ENCODE data around the gene STARD3.

Gene STARD3

DNA sequence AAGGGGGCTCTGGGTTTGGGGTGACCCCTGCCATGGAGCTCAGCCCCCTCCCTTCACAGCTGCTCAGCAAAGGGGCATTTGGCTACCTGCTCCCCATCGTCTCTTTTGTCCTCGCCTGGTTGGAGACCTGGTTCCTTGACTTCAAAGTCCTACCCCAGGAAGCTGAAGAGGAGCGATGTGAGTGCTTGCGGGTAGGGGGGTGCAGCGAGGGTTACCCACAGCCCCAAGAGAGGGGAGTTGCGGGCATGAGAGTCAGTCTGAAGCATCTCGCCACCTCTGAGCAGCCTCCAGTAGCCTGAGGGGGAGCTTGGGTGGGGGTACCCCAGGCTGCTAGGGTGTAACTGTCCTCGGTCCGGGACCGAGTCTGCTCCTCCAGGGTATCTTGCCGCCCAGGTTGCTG lies 21.4 kb downstream of the STARD3 start:
- DNase-seq (ENCODE audit: low read depth in 3 of 3, low spot score in 1 of 3), result no peak

DNA sequence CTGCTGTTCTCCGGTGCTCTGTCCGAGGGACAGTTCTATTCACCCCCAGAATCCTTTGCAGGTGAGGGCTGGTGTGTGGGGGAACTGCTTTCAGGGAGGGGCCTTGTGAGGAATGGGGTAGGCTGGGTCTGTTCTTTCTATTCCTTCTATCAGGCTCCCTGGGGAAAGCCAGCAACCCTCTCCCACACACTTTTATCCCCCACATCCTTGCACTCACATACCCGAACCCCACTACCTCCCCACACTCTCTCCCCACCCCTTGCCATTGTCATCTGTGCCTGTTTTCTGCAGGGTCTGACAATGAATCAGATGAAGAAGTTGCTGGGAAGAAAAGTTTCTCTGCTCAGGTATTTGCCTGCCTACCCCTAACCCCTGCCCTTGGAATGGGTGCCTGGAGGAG lies 21.8 kb downstream of the STARD3 start:
- no peak for DNase-seq (ENCODE audit: low read depth in 3 of 3, low spot score in 1 of 3)

DNA sequence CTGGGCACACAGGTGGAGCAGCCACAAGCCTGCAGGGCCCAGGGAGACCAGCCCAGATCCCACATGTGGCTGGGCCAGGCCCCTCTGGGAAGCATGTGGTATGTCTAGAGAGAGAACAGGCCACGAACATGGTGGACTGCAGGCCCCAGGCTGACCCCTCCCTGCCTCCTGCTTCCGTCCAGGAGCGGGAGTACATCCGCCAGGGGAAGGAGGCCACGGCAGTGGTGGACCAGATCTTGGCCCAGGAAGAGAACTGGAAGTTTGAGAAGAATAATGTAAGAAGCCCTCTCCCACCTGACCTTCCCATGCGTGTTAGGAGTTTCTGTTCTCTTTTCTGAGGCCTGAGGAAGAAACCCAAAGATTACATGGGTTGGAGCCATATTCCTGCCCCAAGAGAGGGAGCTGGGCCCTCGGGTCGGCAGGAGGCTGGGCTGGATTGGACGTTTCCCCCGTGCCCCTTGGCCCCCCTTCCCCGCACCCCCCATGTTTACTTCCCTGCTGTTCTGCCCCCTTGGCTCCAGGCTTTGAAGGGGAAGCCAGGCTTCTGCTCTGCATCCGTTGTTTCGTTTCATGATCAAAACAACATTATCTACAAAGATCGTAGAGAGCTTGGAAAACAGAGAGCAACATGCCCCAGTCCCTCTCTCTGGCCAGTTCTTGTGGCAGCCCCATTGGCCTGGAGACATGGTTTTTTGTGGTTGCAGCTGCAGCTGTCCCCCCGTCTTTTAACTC lies 22.5 kb downstream of the STARD3 start:
- no peak for DNase-seq (ENCODE audit: low read depth in 3 of 3, low spot score in 1 of 3)

DNA sequence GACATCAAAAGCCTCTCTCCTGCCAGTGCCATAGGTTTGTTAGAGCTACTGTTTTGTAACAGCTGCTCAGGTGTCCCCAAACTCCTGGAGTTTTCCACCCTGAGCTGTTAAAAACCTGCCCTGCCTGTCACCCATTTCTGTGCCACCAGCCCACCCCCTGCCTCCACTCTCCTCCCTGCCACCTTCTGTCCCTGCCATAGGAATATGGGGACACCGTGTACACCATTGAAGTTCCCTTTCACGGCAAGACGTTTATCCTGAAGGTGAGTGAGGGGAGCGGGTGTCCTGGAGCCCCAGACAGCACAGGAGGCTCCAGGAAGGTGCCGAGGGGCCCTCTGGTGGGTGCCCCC lies 23.0 kb downstream of the STARD3 start:
- DNase-seq (ENCODE audit: low read depth in 3 of 3, low spot score in 1 of 3), result no peak

DNA sequence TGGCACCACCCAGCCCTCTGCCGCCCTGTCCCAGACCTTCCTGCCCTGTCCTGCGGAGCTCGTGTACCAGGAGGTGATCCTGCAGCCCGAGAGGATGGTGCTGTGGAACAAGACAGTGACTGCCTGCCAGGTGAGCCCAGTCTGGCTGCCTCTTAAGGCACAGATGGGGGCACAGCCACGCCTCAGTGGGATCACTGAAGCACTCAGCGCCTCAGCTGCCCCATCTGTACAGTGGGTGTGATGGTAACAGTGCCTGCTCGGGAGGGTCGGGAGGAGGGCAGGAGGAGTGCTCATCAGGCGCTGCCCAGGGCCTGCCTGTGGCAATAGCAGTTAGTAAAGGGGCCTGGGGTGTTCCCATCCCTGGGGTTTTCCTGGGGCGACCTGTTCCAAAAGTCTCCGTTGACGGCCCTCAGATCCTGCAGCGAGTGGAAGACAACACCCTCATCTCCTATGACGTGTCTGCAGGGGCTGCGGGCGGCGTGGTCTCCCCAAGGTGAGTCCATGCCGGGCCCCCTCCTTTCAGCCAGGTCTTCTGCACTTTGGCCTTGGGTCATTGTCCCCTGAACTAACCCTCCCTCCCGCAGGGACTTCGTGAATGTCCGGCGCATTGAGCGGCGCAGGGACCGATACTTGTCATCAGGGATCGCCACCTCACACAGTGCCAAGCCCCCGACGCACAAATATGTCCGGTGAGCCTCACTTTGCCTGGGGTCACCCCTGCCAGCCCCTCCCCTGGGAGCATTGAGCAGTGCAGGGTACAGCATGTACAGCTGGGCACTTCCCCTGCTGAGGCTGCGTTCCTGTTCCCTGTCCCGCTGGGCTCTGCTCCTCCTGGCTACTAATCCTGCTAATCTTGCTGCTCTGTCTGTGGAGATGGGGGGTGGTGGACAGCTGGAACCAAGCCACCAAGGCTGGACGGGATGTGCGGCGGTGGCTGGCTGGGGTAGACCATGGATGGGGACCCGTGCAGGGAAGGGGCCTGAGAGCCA lies 23.7 kb downstream of the STARD3 start:
- DNase-seq (ENCODE audit: low read depth in 3 of 3, low spot score in 1 of 3), result no peak

DNA sequence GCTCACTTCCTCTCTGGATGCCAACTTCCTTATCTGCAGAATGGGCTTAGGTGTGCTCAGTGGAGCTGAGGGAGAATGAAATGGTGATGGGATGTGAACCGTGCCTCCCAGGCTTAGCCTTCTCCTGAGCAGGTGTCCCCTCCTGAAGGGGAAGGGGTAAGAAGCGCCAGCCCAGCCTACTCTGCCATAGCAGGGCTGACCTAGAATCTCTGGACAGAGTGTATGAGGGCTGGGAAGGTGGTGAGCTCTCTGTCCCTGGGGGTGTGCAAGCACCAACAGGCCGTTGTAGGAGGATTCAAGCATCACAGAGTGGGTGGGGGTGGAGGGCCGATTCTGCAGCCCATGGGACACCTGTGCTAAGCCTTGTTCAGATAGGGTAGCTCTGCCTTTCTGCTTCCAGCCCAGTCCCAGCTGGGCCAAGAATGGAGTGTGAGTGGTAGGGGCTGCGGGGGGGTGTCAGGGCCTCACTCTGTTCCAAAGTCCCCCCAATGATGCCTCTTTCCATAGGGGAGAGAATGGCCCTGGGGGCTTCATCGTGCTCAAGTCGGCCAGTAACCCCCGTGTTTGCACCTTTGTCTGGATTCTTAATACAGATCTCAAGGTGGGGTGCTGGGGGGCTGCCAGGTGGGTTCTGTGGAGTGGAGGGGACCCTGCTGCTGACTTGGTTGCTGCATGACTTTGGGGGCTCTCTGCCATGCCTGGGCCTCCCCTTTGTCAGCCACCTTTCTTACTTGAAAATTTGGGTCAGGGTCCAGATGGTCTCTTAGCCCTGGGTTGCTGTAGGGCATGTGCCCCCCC lies 25.0 kb downstream of the STARD3 start:
- DNase-seq (ENCODE audit: low read depth in 3 of 3, low spot score in 1 of 3), result no peak

DNA sequence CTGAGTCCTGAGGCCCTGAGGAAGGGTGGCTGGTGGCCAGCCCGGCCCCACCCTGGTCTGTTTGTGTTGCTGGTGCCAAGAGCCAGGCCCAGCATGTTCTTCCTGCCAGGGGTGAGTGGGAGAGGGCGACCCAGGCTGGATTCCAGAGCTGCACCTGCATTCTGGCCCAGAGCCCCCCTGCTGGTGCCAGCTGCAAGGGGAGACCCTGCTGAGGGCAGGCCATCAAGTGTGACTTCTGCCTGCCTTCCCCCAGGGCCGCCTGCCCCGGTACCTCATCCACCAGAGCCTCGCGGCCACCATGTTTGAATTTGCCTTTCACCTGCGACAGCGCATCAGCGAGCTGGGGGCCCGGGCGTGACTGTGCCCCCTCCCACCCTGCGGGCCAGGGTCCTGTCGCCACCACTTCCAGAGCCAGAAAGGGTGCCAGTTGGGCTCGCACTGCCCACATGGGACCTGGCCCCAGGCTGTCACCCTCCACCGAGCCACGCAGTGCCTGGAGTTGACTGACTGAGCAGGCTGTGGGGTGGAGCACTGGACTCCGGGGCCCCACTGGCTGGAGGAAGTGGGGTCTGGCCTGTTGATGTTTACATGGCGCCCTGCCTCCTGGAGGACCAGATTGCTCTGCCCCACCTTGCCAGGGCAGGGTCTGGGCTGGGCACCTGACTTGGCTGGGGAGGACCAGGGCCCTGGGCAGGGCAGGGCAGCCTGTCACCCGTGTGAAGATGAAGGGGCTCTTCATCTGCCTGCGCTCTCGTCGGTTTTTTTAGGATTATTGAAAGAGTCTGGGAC lies 25.8 kb downstream of the STARD3 start:
- no peak for DNase-seq (ENCODE audit: low read depth in 3 of 3, low spot score in 1 of 3)

DNA sequence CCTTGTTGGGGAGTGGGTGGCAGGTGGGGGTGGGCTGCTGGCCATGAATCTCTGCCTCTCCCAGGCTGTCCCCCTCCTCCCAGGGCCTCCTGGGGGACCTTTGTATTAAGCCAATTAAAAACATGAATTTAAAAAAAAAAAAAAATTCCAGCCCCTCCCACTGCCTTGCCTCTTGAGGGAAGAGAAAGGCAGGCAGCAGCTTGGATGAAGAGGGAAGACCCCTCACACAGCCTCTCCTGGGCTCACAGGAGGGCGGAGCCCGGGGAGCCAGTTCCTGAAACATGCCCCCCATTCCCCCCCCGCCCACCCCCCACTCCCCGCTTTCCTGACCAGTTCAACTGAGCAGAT lies 26.4 kb downstream of the STARD3 start:
- no peak for DNase-seq (ENCODE audit: low read depth in 3 of 3, low spot score in 1 of 3)

DNA sequence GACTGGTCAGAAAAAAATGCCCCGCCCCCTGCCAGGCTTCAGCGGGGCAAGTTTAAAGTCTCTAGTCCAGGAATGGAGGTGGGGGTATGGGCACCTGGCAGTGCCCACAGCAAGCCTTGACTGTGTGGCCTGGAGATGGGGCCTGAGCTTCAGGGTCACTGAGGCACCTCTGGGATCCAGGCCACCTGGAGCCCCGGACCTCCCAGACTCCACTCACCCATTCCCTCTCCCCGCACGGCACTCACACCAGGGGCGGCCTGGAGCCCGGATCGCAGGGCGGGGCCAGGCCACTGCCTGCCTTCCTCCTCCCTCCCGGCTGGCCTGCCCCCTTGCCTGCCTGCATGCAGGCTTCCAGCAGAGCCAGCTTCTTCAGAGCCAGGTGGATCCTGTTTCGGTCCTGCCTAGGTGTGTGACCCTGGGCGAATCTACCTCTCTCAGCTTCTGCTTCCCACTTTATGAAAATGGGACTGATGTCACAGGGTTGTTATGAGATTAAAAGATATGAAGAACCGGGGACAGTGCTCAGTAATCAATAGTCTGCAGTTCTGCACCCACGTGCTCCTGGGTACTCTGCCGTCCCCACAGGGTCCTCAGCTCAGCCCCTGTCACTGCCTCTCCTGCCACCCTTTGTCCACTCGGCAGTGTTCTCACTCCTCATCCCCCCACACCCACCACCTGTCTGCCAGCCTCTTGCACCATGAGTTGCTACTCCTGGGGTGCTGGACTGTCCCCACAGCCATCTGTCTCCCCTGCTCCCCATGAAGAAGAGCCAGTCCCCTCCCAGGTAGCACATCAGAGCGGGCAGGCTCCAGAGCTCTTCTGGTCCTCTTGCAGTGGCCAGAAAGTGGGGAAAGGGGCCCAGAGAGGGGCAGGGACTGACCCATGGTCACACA lies 27.0 kb downstream of the STARD3 start:
- no peak for DNase-seq (ENCODE audit: low read depth in 3 of 3, low spot score in 1 of 3)

DNA sequence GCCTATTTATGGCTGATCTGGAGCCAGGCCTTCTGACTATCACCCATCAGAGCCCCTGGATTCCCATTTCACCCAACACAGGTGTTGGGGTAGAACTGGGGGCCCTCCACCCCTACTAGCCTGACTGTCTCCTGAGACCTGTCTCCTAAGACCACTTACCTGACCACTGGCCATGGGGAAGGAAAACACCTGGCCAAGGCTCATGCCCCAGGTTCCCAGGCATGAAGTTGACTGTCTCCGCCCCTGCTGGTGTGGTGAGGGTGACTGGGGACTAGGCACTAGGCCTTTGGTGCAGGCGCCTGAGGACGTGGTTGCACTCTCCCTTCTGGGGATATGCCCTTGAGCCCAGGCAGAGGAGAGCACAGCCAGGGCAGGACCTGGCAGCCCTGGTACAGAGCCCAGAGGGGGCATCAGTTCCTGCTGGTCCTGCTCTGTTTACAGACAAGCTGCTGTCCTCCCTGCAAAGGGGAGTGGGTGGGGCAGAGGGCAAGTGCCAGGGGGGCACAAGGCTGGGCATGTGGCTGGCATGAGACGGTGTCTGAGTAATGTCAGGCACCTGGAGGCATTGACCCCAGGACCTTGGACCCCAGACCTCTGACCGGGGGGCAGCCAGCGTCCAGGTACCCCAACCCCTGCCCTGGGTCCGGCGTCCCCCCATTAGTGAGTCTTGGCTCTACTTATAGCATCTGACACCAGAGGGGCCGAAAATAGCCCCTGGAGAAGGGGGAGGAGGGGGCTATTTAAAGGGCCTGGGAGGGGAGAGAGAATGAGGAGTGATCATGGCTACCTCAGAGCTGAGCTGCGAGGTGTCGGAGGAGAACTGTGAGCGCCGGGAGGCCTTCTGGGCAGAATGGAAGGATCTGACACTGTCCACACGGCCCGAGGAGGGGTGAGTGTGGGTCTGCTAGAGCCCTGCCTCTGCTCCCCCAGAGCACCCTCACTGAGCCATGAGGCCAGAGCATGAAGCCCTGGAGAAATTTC lies 27.9 kb downstream of the STARD3 start, which contains the start of gene TCAP:
Gene TCAP (plus strand): TSS at position 769 of the 981 bp plus-strand sequence. CDS start 11 bp downstream, at position 780.
- no peak for DNase-seq (ENCODE audit: low read depth in 3 of 3, low spot score in 1 of 3)

DNA sequence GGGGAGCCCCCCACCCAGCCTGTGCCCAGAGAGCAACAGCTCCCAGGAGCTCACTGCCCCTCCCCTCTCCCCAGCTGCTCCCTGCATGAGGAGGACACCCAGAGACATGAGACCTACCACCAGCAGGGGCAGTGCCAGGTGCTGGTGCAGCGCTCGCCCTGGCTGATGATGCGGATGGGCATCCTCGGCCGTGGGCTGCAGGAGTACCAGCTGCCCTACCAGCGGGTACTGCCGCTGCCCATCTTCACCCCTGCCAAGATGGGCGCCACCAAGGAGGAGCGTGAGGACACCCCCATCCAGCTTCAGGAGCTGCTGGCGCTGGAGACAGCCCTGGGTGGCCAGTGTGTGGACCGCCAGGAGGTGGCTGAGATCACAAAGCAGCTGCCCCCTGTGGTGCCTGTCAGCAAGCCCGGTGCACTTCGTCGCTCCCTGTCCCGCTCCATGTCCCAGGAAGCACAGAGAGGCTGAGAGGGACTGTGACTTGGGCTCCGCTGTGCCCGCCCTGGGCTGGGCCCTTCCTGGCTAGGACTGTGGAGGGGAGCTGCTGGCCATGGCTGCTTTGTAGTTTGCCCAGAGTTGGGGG lies 28.8 kb downstream of the STARD3 start:
- no peak for DNase-seq (ENCODE audit: low read depth in 3 of 3, low spot score in 1 of 3)

DNA sequence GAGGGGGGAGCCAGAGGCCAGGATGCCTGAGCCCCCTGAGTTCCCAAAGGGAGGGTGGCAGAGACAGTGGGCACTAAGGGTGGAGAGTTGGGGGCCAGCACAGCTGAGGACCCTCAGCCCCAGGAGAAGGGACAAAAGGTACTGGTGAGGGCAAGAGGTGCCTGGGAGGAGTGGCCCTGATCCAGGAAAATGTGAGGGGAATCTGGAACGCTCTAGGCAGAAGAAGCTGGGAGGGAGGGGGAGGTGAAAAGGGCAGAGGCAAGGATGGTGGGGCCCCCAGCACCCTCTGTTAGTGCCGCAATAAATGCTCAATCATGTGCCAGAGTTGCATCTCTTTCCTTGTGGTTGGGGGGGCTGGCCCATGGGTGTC lies 29.3 kb downstream of the STARD3 start:
- DNase-seq (ENCODE audit: low read depth in 3 of 3, low spot score in 1 of 3), result no peak

DNA sequence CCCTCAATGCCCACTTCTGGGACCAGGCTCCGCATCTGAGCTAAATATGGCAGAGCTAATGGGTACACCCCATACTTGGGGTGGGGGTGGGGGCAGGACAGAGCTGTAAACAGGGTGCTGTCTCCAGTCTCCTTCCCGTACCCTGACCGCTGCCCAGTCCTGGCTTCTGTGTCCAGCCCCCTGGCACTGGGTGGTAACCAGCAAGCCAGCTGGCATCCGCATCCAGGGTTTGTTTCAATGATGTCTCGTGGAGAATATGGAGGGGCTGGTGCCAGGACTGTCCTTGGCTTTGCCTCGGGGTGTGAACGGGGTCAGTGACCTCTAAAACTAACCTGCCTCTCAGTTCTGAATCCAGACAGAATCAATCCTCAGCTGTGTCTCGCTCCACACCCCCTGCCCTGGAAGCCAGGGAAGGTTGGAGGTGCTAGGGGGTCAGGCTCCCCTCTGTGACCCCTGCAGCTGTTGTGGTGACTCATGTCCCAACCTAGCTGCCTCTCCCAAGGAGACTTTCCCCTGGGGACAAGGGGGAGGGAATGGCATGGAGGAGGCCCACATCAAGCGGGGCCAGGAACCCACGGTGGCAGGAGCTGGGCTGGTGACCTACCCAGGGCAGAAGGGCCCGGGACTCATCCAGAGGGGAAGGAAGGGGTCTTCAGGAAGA lies 29.8 kb downstream of the STARD3 start:
- DNase-seq (ENCODE audit: low read depth in 3 of 3, low spot score in 1 of 3), result no peak

DNA sequence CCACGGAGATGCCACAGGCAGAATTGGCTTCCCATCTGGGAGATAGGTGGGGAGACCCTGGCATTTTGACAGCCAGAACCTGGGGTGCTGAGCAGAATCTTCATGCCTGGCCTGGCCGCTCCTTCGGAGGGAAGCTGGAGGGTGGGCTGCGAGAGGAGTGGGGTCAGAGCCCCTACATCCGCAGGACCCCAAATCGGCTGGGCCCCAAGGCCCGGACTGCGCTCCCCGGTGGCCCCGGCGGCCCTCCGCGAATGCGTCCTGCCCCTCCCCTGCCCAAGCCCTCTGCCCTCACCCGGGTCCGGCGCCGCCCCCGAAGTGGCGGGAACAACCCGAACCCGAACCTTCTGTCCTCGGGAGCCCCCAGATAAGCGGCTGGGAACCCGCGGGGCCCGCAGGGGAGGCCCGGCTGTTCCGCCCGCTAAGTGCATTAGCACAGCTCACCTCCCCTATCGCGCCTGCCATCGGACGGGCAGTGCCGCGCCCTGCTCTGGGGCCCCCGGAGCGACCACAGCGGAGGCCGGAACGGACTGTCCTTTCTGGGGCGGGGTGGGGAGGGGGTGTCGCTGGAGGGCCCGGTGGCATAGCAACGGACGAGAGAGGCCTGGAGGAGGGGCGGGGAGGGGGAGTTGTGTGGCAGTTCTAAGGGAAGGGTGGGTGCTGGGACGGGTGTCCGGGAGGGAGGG lies 30.5 kb downstream of the STARD3 start:
- no peak for DNase-seq (ENCODE audit: low read depth in 3 of 3, low spot score in 1 of 3)

DNA sequence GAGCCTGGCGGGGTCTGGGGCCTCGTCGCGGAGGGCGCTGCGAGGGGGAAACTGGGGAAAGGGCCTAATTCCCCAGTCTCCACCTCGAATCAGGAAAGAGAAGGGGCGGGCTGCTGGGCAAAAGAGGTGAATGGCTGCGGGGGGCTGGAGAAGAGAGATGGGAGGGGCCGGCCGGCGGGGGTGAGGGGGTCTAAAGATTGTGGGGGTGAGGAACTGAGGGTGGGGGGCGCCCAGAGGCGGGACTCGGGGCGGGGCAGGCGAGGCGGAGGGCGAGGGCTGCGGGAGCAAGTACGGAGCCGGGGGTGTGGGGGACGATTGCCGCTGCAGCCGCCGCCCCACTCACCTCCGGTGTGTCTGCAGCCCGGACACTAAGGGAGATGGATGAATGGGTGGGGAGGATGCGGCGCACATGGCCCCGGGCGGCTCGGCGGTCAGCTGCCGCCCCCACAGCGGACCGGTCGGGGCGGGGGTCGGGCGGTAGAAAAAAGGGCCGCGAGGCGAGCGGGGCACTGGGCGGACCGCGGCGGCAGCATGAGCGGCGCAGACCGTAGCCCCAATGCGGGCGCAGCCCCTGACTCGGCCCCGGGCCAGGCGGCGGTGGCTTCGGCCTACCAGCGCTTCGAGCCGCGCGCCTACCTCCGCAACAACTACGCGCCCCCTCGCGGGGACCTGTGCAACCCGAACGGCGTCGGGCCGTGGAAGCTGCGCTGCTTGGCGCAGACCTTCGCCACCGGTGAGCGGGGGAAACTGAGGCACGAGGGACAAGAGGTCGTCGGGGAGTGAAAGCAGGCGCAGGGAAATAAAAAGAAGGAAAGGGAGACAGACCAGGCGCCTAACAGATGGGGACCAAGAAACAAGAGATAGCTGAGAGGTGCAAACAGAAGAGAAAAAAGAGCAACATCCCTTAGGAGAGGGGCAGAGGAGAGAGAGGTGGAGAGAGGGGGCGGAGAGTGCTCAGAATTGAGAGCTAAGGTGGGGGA lies 31.3 kb downstream of the STARD3 start, which contains the start of gene PNMT:
Gene PNMT (plus strand): TSS at position 509 of the 980 bp plus-strand sequence. CDS start 23 bp downstream, at position 532.
- DNase-seq (ENCODE audit: low read depth in 3 of 3, low spot score in 1 of 3), result peak; percentile 15 to 66 (median 38)
